Natural killer cell (primary cell): ENCODE results near the gene RAP1B. TPM values are rescaled to one million over a fixed set of nuclear protein-coding genes. Genes with fewer than 3 reads are reported as not detected.

Experiments used
- ATAC-seq, 3 donors: fragments of 150-1000 bp in 2 of 3; fragments of 200-7000 bp in 1 of 3; cut with Tn5 transposase; 1 replicate in 1 of 3; 2 replicates in 2 of 3; pipeline ENCODE4 v1.10.0; 2021; ENCODE audit warnings: mild to moderate bottlenecking in 2 of 3, moderate library complexity in 2 of 3
- DNase-seq, 2 donors: peaks; one replicate each; pipeline versions ENCODE4 v3.0.0 to v3.0.0-alpha.2; 2013 to 2021; ENCODE audit warnings: mixed read lengths in 1 of 2
- H3K27ac ChIP-seq: one replicate; pipeline ENCODE4 v1.5.1; 2013; ENCODE audit warnings: mild to moderate bottlenecking, low read length
- H3K27me3 ChIP-seq: one replicate; pipeline ENCODE4 v1.6.1; 2013; ENCODE audit warnings: low read length; ENCODE audit not compliant: control insufficient read depth, insufficient read depth
- H3K36me3 ChIP-seq: one replicate; pipeline ENCODE4 v1.6.1; 2013; ENCODE audit warnings: low read length; ENCODE audit not compliant: control insufficient read depth, insufficient read depth
- H3K4me1 ChIP-seq: one replicate; pipeline ENCODE4 v1.6.1; 2013; ENCODE audit warnings: low read length; ENCODE audit not compliant: control insufficient read depth, insufficient read depth
- H3K4me3 ChIP-seq: one replicate; pipeline ENCODE4 v1.5.1; 2013; ENCODE audit warnings: low read length
- H3K9me3 ChIP-seq: one replicate; pipeline ENCODE4 v1.6.1; 2013; ENCODE audit warnings: low read length; ENCODE audit not compliant: control insufficient read depth, insufficient read depth
- H3K27ac Mint-ChIP-seq, 2 donors: one replicate each; pipeline ENCODE4 v1.8.0; 2022; ENCODE audit warnings: mild to moderate bottlenecking in 2 of 2, mixed read lengths in 2 of 2, moderate library complexity in 1 of 2
- H3K27me3 Mint-ChIP-seq, 2 donors: one replicate each; pipeline ENCODE4 v1.8.0; 2022; ENCODE audit warnings: low read depth in 2 of 2, mixed read lengths in 2 of 2
- H3K36me3 Mint-ChIP-seq: one replicate; pipeline ENCODE4 v1.8.0; 2022; ENCODE audit warnings: mixed read lengths
- H3K4me1 Mint-ChIP-seq, 2 donors: one replicate each; pipeline ENCODE4 v1.8.0; 2022; ENCODE audit warnings: mixed read lengths in 2 of 2
- H3K4me3 Mint-ChIP-seq: one replicate; pipeline ENCODE4 v1.8.0; 2022; ENCODE audit warnings: mild to moderate bottlenecking, moderate library complexity, mixed read lengths
- H3K9me3 Mint-ChIP-seq, 2 donors: one replicate each; pipeline ENCODE4 v1.8.0; 2022; ENCODE audit warnings: mixed read lengths in 2 of 2
- CTCF ChIP-seq: fragments of 200-600 bp; IDR thresholded peaks from one replicate; pipeline ENCODE4 v1.8.0; 2022; ENCODE audit warnings: antibody characterized with exemption
- whole genome bisulfite sequencing: methylation state at CpG from one replicate; pipeline ENCODE4 v1.1.7; 2013; ENCODE audit warnings: missing lambda C conversion rate; ENCODE audit not compliant: insufficient coverage; 5-methylcytosine and 5-hydroxymethylcytosine counted together
- intact Hi-C: fragments of 100-400 bp; cut with micrococcal nuclease; formaldehyde crosslinking; loops from one replicate; pipeline ENCODE4 v1.14.2; 2022
- total RNA-seq, 4 donors: library from RNA; stranded (reverse); fragments of 120-200 nt in 1 of 4; gene quantifications; one replicate each; pipeline versions ENCODE4 v1.2.3 to v1.2.4, GENCODE V29; 2013 to 2022

The RAP1B gene
- total RNA-seq, 3 donors from 2014 or later (not counting 1 experiment from before 2014, with no cell fraction given) = 517 to 664 (median 572) TPM

GRCh38 chr12:68577949-68578348, 32.8 kb upstream of the RAP1B start:
- Histone ChIP-seq H3K9me3 (no peaks in the 10 kb centered on the region), H3K27me3 (no peaks in the 10 kb centered on the region), H3K4me1 (no peaks in the 10 kb centered on the region), H3K27ac (no peak overlapping the region), H3K4me3 (no peak overlapping the region), H3K36me3 (no peaks in the 10 kb centered on the region)
- no peaks in the 10 kb centered on the region for H3K36me3 Mint-ChIP-seq
- DNase-seq (peak in 1 of 2 donors; percentile 20), ATAC-seq (no peak)
- no peaks in the 10 kb centered on the region for H3K9me3 Mint-ChIP-seq
- no peaks in the 10 kb centered on the region for H3K27me3 Mint-ChIP-seq
- H3K4me1 Mint-ChIP-seq = peaks cover 0 to 2% of the 10 kb centered on the region in 2 donors
- no peak for TF ChIP-seq CTCF
- no peak overlapping the region for H3K4me3 Mint-ChIP-seq
- intact Hi-C loops = no loop called here
- H3K27ac Mint-ChIP-seq = no peak overlapping the region
- WGBS = 33% methylated on average over 1 of the region's 1 CpG

- intact Hi-C loops = no loop called here
- WGBS = 99% methylated on average over 6 of the region's 6 CpGs
- no peaks in the 10 kb centered on the region for H3K27me3 Mint-ChIP-seq
- no peaks in the 10 kb centered on the region for H3K9me3 Mint-ChIP-seq
- H3K4me1 ChIP-seq = no peaks in the 10 kb centered on the region
- no peak overlapping the region for H3K4me3 ChIP-seq
- no peak for TF ChIP-seq CTCF
- no peaks in the 10 kb centered on the region for H3K4me1 Mint-ChIP-seq
- DNase-seq = no peak
- ATAC-seq = no peak
- H3K27ac Mint-ChIP-seq = peak overlapping the region in 1 of 2 donors; percentile 41
- H3K36me3 Mint-ChIP-seq = no peaks in the 10 kb centered on the region
- no peak overlapping the region for H3K27ac ChIP-seq
- H3K27me3 ChIP-seq = no peaks in the 10 kb centered on the region
- H3K36me3 ChIP-seq = no peaks in the 10 kb centered on the region
- H3K4me3 Mint-ChIP-seq = no peak overlapping the region
- H3K9me3 ChIP-seq = no peaks in the 10 kb centered on the region
These were observed 31.9 kb upstream of the RAP1B start for GRCh38 chr12:68578765-68579164.

GRCh38 chr12:68579254-68579653, 31.4 kb upstream of the RAP1B start:
- Mint-ChIP-seq H3K9me3 (no peaks in the 10 kb centered on the region), H3K4me1 (no peaks in the 10 kb centered on the region), H3K4me3 (no peak overlapping the region), H3K27me3 (no peaks in the 10 kb centered on the region), H3K27ac (peak overlapping the region in 1 of 2 donors; percentile 41), H3K36me3 (no peaks in the 10 kb centered on the region)
- DNase-seq = peak in 1 of 2 donors; percentile 15
- no peaks in the 10 kb centered on the region for H3K4me1 ChIP-seq
- intact Hi-C loops = no loop called here
- no peak for TF ChIP-seq CTCF
- WGBS = 80% methylated on average over 5 of the region's 5 CpGs
- no peaks in the 10 kb centered on the region for H3K36me3 ChIP-seq
- H3K9me3 ChIP-seq = no peaks in the 10 kb centered on the region
- no peak for ATAC-seq
- H3K4me3 ChIP-seq = no peak overlapping the region
- no peaks in the 10 kb centered on the region for H3K27me3 ChIP-seq
- no peak overlapping the region for H3K27ac ChIP-seq

GRCh38 chr12:68580911-68581310, 29.8 kb upstream of the RAP1B start:
- H3K27me3 ChIP-seq = no peaks in the 10 kb centered on the region
- no peak overlapping the region for H3K4me3 ChIP-seq
- Mint-ChIP-seq H3K4me1 (peaks cover 0 to 3% of the 10 kb centered on the region in 2 donors), H3K27ac (no peak overlapping the region), H3K4me3 (no peak overlapping the region), H3K27me3 (no peaks in the 10 kb centered on the region), H3K9me3 (no peaks in the 10 kb centered on the region), H3K36me3 (no peaks in the 10 kb centered on the region)
- H3K27ac ChIP-seq = no peak overlapping the region
- WGBS = no CpG with 5 or more reads among the region's 1 CpG
- no peaks in the 10 kb centered on the region for H3K36me3 ChIP-seq
- no peak for TF ChIP-seq CTCF
- ATAC-seq (no peak), DNase-seq (no peak)
- intact Hi-C loops = no loop called here
- H3K4me1 ChIP-seq = no peaks in the 10 kb centered on the region
- no peaks in the 10 kb centered on the region for H3K9me3 ChIP-seq
